Measurements from ENCODE around the gene RNF6.

RNF6 gene

DNA sequence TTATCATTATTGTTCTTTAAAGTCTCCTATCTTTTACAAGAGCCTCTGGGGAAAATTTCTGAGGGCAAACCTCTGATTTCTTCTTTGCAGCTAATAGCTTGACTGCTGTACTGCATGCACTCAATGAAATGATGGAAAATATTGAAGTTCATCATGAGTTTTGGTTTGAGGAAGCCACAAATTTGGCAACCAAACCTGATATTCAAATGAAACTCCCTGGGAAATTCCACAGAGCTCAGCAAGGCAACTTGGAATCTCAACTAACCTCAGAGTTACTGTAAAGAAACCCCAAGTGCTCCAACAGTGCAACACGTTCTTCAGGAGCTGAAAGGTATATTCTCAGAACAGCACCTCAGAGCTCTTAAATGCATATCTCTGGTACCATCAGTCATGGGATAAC lies 14.2 kb upstream of the RNF6 start:
- intact Hi-C loops (cut with DNase I; ENCODE audit: low total_unique reads) = no loop called here
- H3K36me3 ChIP-seq = no peaks in the 10 kb centered on the region
- TF ChIP-seq, protein P1, sequence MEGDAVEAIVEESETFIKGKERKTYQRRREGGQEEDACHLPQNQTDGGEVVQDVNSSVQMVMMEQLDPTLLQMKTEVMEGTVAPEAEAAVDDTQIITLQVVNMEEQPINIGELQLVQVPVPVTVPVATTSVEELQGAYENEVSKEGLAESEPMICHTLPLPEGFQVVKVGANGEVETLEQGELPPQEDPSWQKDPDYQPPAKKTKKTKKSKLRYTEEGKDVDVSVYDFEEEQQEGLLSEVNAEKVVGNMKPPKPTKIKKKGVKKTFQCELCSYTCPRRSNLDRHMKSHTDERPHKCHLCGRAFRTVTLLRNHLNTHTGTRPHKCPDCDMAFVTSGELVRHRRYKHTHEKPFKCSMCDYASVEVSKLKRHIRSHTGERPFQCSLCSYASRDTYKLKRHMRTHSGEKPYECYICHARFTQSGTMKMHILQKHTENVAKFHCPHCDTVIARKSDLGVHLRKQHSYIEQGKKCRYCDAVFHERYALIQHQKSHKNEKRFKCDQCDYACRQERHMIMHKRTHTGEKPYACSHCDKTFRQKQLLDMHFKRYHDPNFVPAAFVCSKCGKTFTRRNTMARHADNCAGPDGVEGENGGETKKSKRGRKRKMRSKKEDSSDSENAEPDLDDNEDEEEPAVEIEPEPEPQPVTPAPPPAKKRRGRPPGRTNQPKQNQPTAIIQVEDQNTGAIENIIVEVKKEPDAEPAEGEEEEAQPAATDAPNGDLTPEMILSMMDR (IDR thresholded peaks at IDR 0.05) = no peak
- no peak overlapping the region for H3K4me3 ChIP-seq
- H3K27me3 ChIP-seq = peaks cover 0 to 2% of the 10 kb centered on the region in 2 donors
- DNase-seq = no peak
- H3K4me1 ChIP-seq = no peaks in the 10 kb centered on the region
- H3K27ac ChIP-seq = no peak overlapping the region
- no peaks in the 10 kb centered on the region for H3K9me3 ChIP-seq

DNA sequence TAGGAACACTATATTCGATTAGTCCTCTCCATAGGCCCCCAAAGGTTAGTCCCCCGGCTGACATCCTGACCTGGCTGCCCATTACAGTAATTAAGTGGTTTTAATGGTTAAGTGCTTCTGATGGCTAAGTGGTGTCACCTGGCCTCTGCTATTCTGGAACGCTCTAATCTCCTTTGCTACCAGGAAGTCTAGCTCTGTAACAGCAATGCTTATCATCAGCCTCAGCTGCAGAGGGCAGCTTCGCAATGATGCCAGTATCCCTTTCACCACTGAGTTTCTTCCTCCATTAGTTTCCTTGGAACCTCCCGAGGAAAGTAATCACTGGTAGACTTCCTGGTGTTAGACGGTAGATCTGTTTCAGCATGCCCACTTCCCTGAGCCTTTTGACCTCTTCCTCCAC lies 8.6 kb upstream of the RNF6 start:
- TF ChIP-seq, protein P1 (IDR thresholded peaks at IDR 0.05) = no peak

DNA sequence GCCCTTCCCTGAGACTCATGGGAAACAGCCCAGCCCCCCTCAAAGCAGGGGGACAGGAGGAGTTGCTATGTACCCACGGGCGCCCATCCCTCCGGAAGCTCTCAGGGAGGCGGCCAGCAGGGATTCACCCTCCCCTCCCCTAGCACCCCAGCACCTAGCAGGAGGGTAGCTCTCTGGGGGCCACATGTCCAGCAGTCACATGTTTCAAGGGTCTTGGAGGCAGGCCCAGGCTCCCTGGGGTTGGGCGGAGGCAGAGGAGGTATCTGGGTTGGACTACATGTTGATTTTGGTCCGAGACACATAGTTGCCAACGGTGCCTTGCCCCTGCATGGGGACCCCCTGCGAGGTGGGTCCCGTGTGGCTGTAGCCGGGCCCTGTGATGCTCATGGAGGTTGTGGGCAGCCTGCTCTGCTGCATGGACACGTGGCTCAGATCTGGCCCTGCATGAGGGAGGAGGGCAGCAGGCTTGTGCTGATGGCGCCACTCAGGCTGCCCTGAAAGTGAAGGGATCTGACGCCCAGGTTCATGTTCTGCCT lies 7.0 kb upstream of the RNF6 start:
- TF ChIP-seq, protein P1 (IDR thresholded peaks at IDR 0.05) = no peak
- no peaks in the 10 kb centered on the region for H3K9me3 ChIP-seq
- H3K27me3 ChIP-seq = peaks cover 0 to under 1% of the 10 kb centered on the region in 2 donors
- H3K36me3 ChIP-seq = no peaks in the 10 kb centered on the region
- no peaks in the 10 kb centered on the region for H3K4me1 ChIP-seq
- DNase-seq = no peak
- H3K4me3 ChIP-seq = no peak overlapping the region
- no peak overlapping the region for H3K27ac ChIP-seq
- intact Hi-C loops (cut with DNase I; ENCODE audit: low total_unique reads) = no loop called here

More for the DNA sequence above, 8.6 kb upstream of the RNF6 start:
- intact Hi-C loops (cut with DNase I; ENCODE audit: low total_unique reads) = no loop called here
- Histone ChIP-seq H3K27me3 (peaks cover 0 to 2% of the 10 kb centered on the region in 2 donors), H3K36me3 (no peaks in the 10 kb centered on the region), H3K4me3 (no peak overlapping the region), H3K9me3 (no peaks in the 10 kb centered on the region), H3K4me1 (no peaks in the 10 kb centered on the region), H3K27ac (no peak overlapping the region)
- no peak for DNase-seq

DNA sequence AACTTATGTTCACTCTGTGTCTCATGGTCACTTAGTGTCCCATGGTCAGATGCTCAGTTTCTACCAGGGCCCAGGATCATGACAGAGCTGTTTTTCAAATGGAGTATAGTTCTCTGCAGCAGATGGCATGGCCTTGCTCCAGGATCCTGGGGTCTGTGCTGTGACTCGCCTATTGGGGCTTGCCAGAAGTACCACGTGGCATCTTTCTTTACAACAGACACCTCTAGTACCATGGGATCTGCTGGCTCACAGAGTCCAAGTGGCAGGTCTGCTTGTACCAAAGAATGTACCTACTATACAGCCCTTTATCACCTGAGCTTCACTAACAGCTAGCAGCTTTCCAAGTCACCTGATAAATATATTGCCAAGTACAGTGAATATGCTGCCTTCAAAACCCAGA lies 6.0 kb upstream of the RNF6 start:
- Histone ChIP-seq H3K9me3 (no peaks in the 10 kb centered on the region), H3K27ac (no peak overlapping the region), H3K4me1 (peaks cover 0 to 2% (median under 1%) of the 10 kb centered on the region in 4 donors), H3K4me3 (no peak overlapping the region), H3K27me3 (no peaks in the 10 kb centered on the region), H3K36me3 (no peaks in the 10 kb centered on the region)
- TF ChIP-seq, protein P1 (IDR thresholded peaks at IDR 0.05) = no peak
- DNase-seq = no peak
- intact Hi-C loops (cut with DNase I; ENCODE audit: low total_unique reads) = no loop called here

DNA sequence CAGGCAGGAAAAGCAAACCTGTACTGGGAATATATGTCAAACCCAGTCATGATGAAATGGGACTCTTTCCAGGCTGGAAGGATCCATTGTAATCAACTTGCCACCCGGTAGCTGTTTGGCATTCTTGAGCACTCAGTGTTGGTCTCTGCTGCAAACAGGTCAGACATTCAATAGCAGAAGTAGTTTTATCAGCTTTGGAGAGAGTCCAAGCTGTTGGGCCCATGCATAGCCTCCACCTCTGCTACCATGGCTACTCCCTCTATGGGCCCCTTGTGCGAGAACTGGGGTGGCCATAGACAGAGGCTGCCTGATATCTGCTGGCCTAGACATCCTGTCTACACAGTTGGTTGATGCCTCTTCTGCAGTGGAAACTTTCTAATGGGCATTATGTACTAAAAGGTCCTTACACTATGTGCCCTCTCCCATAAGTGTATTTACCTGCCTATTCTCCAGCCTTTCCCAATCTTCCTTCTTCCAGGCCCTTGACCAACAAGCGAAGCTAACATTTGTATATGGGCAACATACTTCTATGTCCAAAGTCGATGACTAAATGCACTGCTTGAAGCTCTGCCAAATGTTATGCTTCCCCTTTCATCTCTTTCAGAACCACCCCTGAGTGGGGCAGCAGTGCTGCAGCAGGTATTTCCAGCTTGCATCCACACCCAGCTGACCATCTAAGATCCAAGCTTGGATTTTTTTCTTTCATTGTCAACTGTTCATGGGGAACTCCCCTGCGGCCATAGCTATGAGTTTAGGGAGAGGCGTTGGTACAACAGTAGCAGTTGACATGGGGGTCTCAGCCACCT lies 5.3 kb upstream of the RNF6 start:
- Histone ChIP-seq H3K27me3 (no peaks in the 10 kb centered on the region), H3K9me3 (no peaks in the 10 kb centered on the region), H3K4me3 (no peak overlapping the region), H3K27ac (no peak overlapping the region), H3K4me1 (peaks cover 0 to 8% (median 4%) of the 10 kb centered on the region in 4 donors), H3K36me3 (no peaks in the 10 kb centered on the region)
- DNase-seq = no peak
- TF ChIP-seq, protein P1 (IDR thresholded peaks at IDR 0.05) = no peak
- intact Hi-C loops (cut with DNase I; ENCODE audit: low total_unique reads) = no loop called here
